MM.1S (cell line): ENCODE results near the gene LYZL1.

Experiments used
- DNase-seq: peaks from one replicate; pipeline ENCODE4 v3.0.0-alpha.2; 2015
- H2AFZ ChIP-seq: fragments of 300-600 bp; sonication (generic); 2 replicates; pipeline ENCODE4 v1.6.0; 2016; ENCODE audit warnings: antibody characterized with exemption, low read length
- H3F3A ChIP-seq: fragments of 300-600 bp; sonication (generic); 2 replicates; pipeline ENCODE4 v1.6.1; 2016; ENCODE audit warnings: mild to moderate bottlenecking, antibody characterized with exemption, low read length, moderate library complexity, mixed read lengths; ENCODE audit not compliant: insufficient read depth
- H3K27ac ChIP-seq: fragments of 300-600 bp; sonication (generic); 2 replicates; pipeline ENCODE4 v1.5.1; 2016; ENCODE audit warnings: mild to moderate bottlenecking, low read length
- H3K27me3 ChIP-seq: fragments of 300-600 bp; sonication (generic); replicated peaks from 2 replicates; pipeline ENCODE4 v1.6.0; 2016; ENCODE audit warnings: low read length; ENCODE audit not compliant: insufficient read depth
- H3K36me3 ChIP-seq: fragments of 300-600 bp; sonication (generic); replicated peaks from 2 replicates; pipeline ENCODE4 v1.6.1; 2016; ENCODE audit warnings: mild to moderate bottlenecking, low read length, mixed read lengths; ENCODE audit not compliant: insufficient read depth
- H3K4me1 ChIP-seq: fragments of 300-600 bp; sonication (generic); 2 replicates; pipeline ENCODE4 v1.6.1; 2016; ENCODE audit warnings: low read length, mixed read lengths
- H3K4me2 ChIP-seq: fragments of 300-600 bp; sonication (generic); 2 replicates; pipeline ENCODE4 v1.6.0; 2016; ENCODE audit warnings: low read depth, low read length
- H3K4me3 ChIP-seq: fragments of 300-600 bp; sonication (generic); 2 replicates; pipeline ENCODE4 v1.5.1; 2016; ENCODE audit warnings: low read length, mixed read lengths
- H3K79me2 ChIP-seq: fragments of 300-600 bp; sonication (generic); 2 replicates; pipeline ENCODE4 v1.6.1; 2016; ENCODE audit warnings: mixed run types, low read length, mixed read lengths
- H3K9ac ChIP-seq: fragments of 300-600 bp; sonication (generic); 2 replicates; pipeline ENCODE4 v1.6.1; 2016; ENCODE audit warnings: low read length, mixed read lengths
- H3K9me2 ChIP-seq: fragments of 300-600 bp; sonication (generic); replicated peaks from 2 replicates; pipeline ENCODE4 v1.6.1; 2016; ENCODE audit warnings: mild to moderate bottlenecking, low read length, mixed read lengths; ENCODE audit not compliant: insufficient read depth
- H3K9me3 ChIP-seq: fragments of 300-600 bp; sonication (generic); replicated peaks from 2 replicates; pipeline ENCODE4 v1.6.1; 2016; ENCODE audit warnings: mild to moderate bottlenecking, low read length, mixed read lengths; ENCODE audit not compliant: insufficient read depth
- H4K20me1 ChIP-seq: fragments of 300-600 bp; sonication (generic); 2 replicates; pipeline ENCODE4 v1.6.1; 2016; ENCODE audit warnings: mild to moderate bottlenecking, low read length, moderate library complexity, mixed read lengths; ENCODE audit not compliant: insufficient read depth
- CTCF ChIP-seq: fragments of 300-600 bp; sonication (generic); IDR thresholded peaks from 2 replicates; pipeline ENCODE4 v1.5.1; 2016; ENCODE audit warnings: antibody characterized with exemption, low read length, mixed read lengths
- EZH2 ChIP-seq: fragments of 300-600 bp; sonication (generic); optimal IDR thresholded peaks from 2 replicates; pipeline ENCODE3; 2017; ENCODE audit warnings: low read depth, mild to moderate bottlenecking, antibody characterized with exemption, low read length, mixed read lengths
- EZH2phosphoT487 ChIP-seq: fragments of 300-600 bp; sonication (generic); IDR thresholded peaks from 2 replicates; pipeline ENCODE4 v1.6.1; 2018; ENCODE audit warnings: antibody characterized with exemption, low read length

The LYZL1 gene

DNA sequence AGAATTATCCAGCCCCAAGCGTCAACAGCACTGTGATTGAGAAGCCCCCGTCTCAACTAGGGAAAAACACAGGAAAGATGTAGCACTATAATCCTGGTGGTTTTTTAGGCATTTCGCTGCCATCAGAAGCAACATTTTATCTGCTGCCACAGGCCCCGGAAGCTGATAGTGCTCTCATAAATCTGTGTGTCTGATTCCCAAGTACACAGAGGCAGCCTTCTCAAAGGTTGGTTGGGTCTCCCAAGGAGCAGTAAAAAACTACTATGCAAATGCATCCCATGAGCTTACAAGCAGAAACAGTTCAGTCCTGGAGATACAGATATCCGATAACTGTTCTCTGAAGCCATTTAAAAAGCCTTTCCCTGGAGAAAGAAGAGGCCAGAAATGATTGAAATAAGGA is 45.8 kb upstream of the LYZL1 start:
- Histone ChIP-seq H3K27me3 (no peaks in the 10 kb centered on the region), H3K4me2 (no peak overlapping the region), H3K9me2 (no peaks in the 10 kb centered on the region), H3K36me3 (no peaks in the 10 kb centered on the region), H3K4me1 (no peaks in the 10 kb centered on the region), H4K20me1 (no peaks in the 10 kb centered on the region), H3F3A (no peaks in the 10 kb centered on the region), H3K9me3 (no peaks in the 10 kb centered on the region), H2AFZ (no peak overlapping the region), H3K27ac (no peak overlapping the region), H3K4me3 (no peak overlapping the region), H3K79me2 (no peaks in the 10 kb centered on the region), H3K9ac (no peak overlapping the region)
- TF ChIP-seq EZH2phosphoT487, result no peak
- TF ChIP-seq EZH2, result no peak
- TF ChIP-seq CTCF, result no peak
- no peak for DNase-seq

GRCh38 chr10:29243750-29244149 is 45.1 kb upstream of the LYZL1 start:
- DNase-seq, result no peak
- Histone ChIP-seq H3K9me2 (no peaks in the 10 kb centered on the region), H3K27ac (no peak overlapping the region), H3K4me3 (no peak overlapping the region), H3K4me2 (no peak overlapping the region), H3K4me1 (no peaks in the 10 kb centered on the region), H3K9me3 (no peaks in the 10 kb centered on the region), H2AFZ (no peak overlapping the region), H3K79me2 (no peaks in the 10 kb centered on the region), H3K27me3 (no peaks in the 10 kb centered on the region), H3K36me3 (no peaks in the 10 kb centered on the region), H3F3A (no peaks in the 10 kb centered on the region), H3K9ac (no peak overlapping the region), H4K20me1 (no peaks in the 10 kb centered on the region)
- TF ChIP-seq EZH2phosphoT487 (no peak), EZH2 (no peak), CTCF (no peak)

DNA sequence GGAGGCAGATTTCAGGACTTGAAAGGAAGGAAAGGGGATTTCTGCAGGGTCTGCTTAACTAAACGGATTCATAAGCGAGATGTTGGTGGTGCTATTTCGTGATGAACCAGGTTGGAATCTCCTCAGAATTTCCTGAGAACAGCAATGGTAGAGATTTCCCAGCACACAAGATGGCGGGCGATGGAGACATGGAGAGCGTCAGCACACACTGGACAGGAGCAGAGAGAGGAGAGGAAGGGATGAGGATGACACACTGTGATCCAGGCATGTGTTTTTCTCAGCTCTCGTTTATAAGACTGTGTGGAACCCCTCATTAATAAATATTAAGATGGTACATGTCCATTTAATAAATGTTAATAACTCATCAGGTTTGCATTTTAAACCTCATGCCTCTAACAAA is 43.9 kb upstream of the LYZL1 start:
- Histone ChIP-seq H3F3A (no peaks in the 10 kb centered on the region), H3K9me2 (no peaks in the 10 kb centered on the region), H3K27me3 (no peaks in the 10 kb centered on the region), H4K20me1 (no peaks in the 10 kb centered on the region), H3K4me3 (no peak overlapping the region), H3K36me3 (no peaks in the 10 kb centered on the region), H3K9ac (no peak overlapping the region), H2AFZ (no peak overlapping the region), H3K9me3 (no peaks in the 10 kb centered on the region), H3K4me1 (no peaks in the 10 kb centered on the region), H3K27ac (no peak overlapping the region), H3K4me2 (no peak overlapping the region), H3K79me2 (no peaks in the 10 kb centered on the region)
- TF ChIP-seq EZH2 (no peak), CTCF (no peak), EZH2phosphoT487 (no peak)
- DNase-seq, result no peak

- H3K4me2 ChIP-seq, result no peak overlapping the region
- no peak for DNase-seq
- no peaks in the 10 kb centered on the region for H3F3A ChIP-seq
- H3K36me3 ChIP-seq, result no peaks in the 10 kb centered on the region
- no peak overlapping the region for H3K27ac ChIP-seq
- no peaks in the 10 kb centered on the region for H3K9me2 ChIP-seq
- no peak for TF ChIP-seq EZH2phosphoT487
- no peak for TF ChIP-seq CTCF
- no peak for TF ChIP-seq EZH2
- H3K4me3 ChIP-seq, result no peak overlapping the region
- no peak overlapping the region for H3K9ac ChIP-seq
- no peaks in the 10 kb centered on the region for H3K79me2 ChIP-seq
- no peak overlapping the region for H2AFZ ChIP-seq
- H3K9me3 ChIP-seq, result no peaks in the 10 kb centered on the region
- no peaks in the 10 kb centered on the region for H3K27me3 ChIP-seq
- no peaks in the 10 kb centered on the region for H4K20me1 ChIP-seq
- H3K4me1 ChIP-seq, result no peaks in the 10 kb centered on the region
These were observed 43.4 kb upstream of the LYZL1 start for GRCh38 chr10:29245476-29245875.
